Thyroid gland (tissue), 4 donors: ENCODE measurements around the gene PHEX.

ENCODE experiments used
- POLR2A ChIP-seq, 2 donors: fragments of 450-650 bp; IDR thresholded peaks; one replicate each; pipeline ENCODE4 v1.6.1; 2017; ENCODE audit warnings: antibody characterized with exemption in 2 of 2, mild to moderate bottlenecking in 2 of 2, moderate library complexity in 1 of 2
- TF ChIP-seq, protein P1 (sequence below), 6 experiments: fragments of 200-600 bp in 3 of 6; fragments of 450-650 bp in 3 of 6; sonication (generic) in 3 of 6; IDR thresholded peaks; one replicate each; pipeline ENCODE4 v1.5.1; 2016 to 2019; ENCODE audit warnings: antibody characterized with exemption in 6 of 6, mild to moderate bottlenecking in 2 of 6, inconsistent platforms in 1 of 6, moderate library complexity in 1 of 6

DNA sequence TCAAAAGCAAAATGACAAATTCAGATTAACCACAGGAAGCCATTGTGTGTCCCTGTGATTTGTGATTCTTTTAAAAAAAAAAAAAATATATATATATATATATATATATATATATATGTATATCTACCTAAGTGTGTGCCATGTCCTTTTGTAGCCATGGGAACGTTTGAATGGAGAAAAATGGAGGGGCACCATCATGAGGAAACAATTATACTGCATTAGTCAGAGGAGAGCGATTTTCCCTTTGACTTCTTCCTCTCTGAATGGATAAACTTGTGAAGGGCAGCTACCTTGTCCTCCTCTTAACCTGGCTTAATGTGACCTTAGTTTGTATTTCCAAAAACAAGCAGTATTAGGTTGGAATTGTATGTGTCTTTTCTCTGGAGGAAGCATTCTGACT is 217.2 kb downstream of the PHEX start:
- no peak for TF ChIP-seq POLR2A (IDR thresholded peaks at IDR 0.05)
- TF ChIP-seq, protein P1, sequence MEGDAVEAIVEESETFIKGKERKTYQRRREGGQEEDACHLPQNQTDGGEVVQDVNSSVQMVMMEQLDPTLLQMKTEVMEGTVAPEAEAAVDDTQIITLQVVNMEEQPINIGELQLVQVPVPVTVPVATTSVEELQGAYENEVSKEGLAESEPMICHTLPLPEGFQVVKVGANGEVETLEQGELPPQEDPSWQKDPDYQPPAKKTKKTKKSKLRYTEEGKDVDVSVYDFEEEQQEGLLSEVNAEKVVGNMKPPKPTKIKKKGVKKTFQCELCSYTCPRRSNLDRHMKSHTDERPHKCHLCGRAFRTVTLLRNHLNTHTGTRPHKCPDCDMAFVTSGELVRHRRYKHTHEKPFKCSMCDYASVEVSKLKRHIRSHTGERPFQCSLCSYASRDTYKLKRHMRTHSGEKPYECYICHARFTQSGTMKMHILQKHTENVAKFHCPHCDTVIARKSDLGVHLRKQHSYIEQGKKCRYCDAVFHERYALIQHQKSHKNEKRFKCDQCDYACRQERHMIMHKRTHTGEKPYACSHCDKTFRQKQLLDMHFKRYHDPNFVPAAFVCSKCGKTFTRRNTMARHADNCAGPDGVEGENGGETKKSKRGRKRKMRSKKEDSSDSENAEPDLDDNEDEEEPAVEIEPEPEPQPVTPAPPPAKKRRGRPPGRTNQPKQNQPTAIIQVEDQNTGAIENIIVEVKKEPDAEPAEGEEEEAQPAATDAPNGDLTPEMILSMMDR (IDR thresholded peaks at IDR 0.05): no peak
